GM21825 (cell line): ENCODE data around the gene PTPRB.

Experiments used
- ATAC-seq: cut with Tn5 transposase; IDR thresholded peaks from one replicate; pipeline ENCODE4 v1.9.1; 2021; ENCODE audit warnings: mild to moderate bottlenecking, moderate library complexity; ENCODE audit not compliant: unreplicated experiment

The PTPRB gene

DNA sequence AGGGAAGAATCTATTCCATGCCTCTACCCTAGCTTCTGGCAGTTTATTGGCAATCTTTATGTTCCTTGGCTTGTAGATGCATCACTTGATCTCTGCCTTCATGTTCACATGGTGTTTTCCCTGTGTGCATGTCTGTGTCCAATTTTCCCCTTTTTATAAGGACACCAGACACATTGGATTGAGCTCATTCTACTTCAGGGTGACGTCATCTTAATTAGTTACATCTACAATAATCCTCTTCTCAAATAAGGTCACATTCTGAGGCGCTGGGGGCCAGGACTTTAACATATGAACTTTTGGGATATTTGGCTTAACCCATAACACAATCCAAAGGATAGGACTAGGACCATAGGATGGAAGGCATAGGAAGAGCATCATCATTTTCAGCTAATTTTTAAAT, 169.8 kb downstream of the PTPRB start:
- no peak for ATAC-seq

DNA sequence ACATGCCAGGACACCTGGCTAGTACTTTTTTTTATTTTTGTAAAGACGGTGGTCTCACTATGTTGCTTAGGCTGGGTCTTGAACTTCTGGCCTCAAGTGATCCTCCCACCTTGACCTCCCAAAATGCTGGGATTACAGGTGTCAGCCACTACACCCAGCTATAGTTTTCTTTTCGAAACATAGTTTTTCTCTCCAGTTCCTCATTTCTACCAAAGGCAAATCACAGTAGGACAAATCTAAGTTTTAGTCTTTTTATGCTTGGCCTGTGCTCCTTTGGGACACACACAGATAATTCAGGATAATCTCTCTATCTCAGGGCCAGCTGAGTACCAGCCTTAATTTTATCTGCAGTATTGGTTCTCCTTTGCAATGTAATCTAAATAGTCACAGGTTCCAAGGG, 170.5 kb downstream of the PTPRB start:
- no peak for ATAC-seq
